ENCODE measurements around the gene RBBP8.
"Not testable (repeated sequence)": the region's sequence is repeated elsewhere in the genome, so short reads cannot be mapped to it uniquely, and the experiment has no call there.

RBBP8 gene

GRCh38 chr18:22943847-22944246 lies 10.7 kb downstream of the RBBP8 start:
- DNase-seq (ENCODE audit: low read depth in 2 of 3, low spot score in 2 of 3) = no peak

GRCh38 chr18:22946217-22946616 lies 13.1 kb downstream of the RBBP8 start:
- DNase-seq (ENCODE audit: low read depth in 2 of 3, low spot score in 2 of 3) = no peak

- DNase-seq (ENCODE audit: low read depth in 2 of 3, low spot score in 2 of 3) = no peak
Measured at GRCh38 chr18:22946846-22947245, 13.7 kb downstream of the RBBP8 start.

GRCh38 chr18:22951823-22952222 lies 18.7 kb downstream of the RBBP8 start:
- no peak for DNase-seq (ENCODE audit: low read depth in 2 of 3, low spot score in 2 of 3)

GRCh38 chr18:22952525-22952924 lies 19.4 kb downstream of the RBBP8 start:
- DNase-seq (ENCODE audit: low read depth in 2 of 3, low spot score in 2 of 3) = no peak

GRCh38 chr18:22953982-22954381 lies 20.9 kb downstream of the RBBP8 start:
- not testable (repeated sequence) for DNase-seq (ENCODE audit: low read depth in 2 of 3, low spot score in 2 of 3)

GRCh38 chr18:22956226-22956625 lies 23.1 kb downstream of the RBBP8 start:
- no peak for DNase-seq (ENCODE audit: low read depth in 2 of 3, low spot score in 2 of 3)

- no peak for DNase-seq (ENCODE audit: low read depth in 2 of 3, low spot score in 2 of 3)
Measured at GRCh38 chr18:22961156-22961555, 28.0 kb downstream of the RBBP8 start.

- no peak for DNase-seq (ENCODE audit: low read depth in 2 of 3, low spot score in 2 of 3)
Measured at GRCh38 chr18:22962004-22962403, 28.9 kb downstream of the RBBP8 start.

GRCh38 chr18:22964116-22964515 lies 31.0 kb downstream of the RBBP8 start:
- no peak for DNase-seq (ENCODE audit: low read depth in 2 of 3, low spot score in 2 of 3)

- DNase-seq (ENCODE audit: low read depth in 2 of 3, low spot score in 2 of 3) = no peak
Measured at GRCh38 chr18:22964722-22965121, 31.6 kb downstream of the RBBP8 start.

GRCh38 chr18:22971038-22971437 lies 37.9 kb downstream of the RBBP8 start:
- no peak for DNase-seq (ENCODE audit: low read depth in 2 of 3, low spot score in 2 of 3)

GRCh38 chr18:22974001-22974400 lies 40.9 kb downstream of the RBBP8 start:
- DNase-seq (ENCODE audit: low read depth in 2 of 3, low spot score in 2 of 3) = no peak

GRCh38 chr18:22974707-22975106 lies 41.6 kb downstream of the RBBP8 start:
- no peak for DNase-seq (ENCODE audit: low read depth in 2 of 3, low spot score in 2 of 3)

GRCh38 chr18:22975508-22975907 lies 42.4 kb downstream of the RBBP8 start:
- DNase-seq (ENCODE audit: low read depth in 2 of 3, low spot score in 2 of 3) = no peak

GRCh38 chr18:22977847-22978701 lies 44.9 kb downstream of the RBBP8 start:
- DNase-seq (ENCODE audit: low read depth in 2 of 3, low spot score in 2 of 3) = no peak

GRCh38 chr18:22980394-22980793 lies 47.3 kb downstream of the RBBP8 start:
- no peak for DNase-seq (ENCODE audit: low read depth in 2 of 3, low spot score in 2 of 3)

GRCh38 chr18:22981274-22982133 lies 48.4 kb downstream of the RBBP8 start:
- DNase-seq (ENCODE audit: low read depth in 2 of 3, low spot score in 2 of 3) = no peak

- DNase-seq (ENCODE audit: low read depth in 2 of 3, low spot score in 2 of 3) = no peak
Measured at GRCh38 chr18:22983175-22983574, 50.0 kb downstream of the RBBP8 start.

GRCh38 chr18:22985250-22985649 lies 52.1 kb downstream of the RBBP8 start:
- no peak for DNase-seq (ENCODE audit: low read depth in 2 of 3, low spot score in 2 of 3)

- DNase-seq (ENCODE audit: low read depth in 2 of 3, low spot score in 2 of 3) = no peak
Measured at GRCh38 chr18:22987547-22988189, 54.5 kb downstream of the RBBP8 start.

GRCh38 chr18:22988208-22988607 lies 55.1 kb downstream of the RBBP8 start:
- no peak for DNase-seq (ENCODE audit: low read depth in 2 of 3, low spot score in 2 of 3)

Data from activated CD8-positive, alpha-beta memory T cell treated with anti-CD3 and anti-CD28 coated beads for 48 hours (primary cell).